NCI-H2196 treated with DMSO at 0.1 percent for 48 hours (cell line): ENCODE measurements around the gene LMF1.

ENCODE experiments used
- DNase-seq: peaks from one replicate; lab custom pipeline; 2025; ENCODE audit not compliant: unreplicated experiment; lab: John Stamatoyannopoulos, UW

The LMF1 gene

DNA sequence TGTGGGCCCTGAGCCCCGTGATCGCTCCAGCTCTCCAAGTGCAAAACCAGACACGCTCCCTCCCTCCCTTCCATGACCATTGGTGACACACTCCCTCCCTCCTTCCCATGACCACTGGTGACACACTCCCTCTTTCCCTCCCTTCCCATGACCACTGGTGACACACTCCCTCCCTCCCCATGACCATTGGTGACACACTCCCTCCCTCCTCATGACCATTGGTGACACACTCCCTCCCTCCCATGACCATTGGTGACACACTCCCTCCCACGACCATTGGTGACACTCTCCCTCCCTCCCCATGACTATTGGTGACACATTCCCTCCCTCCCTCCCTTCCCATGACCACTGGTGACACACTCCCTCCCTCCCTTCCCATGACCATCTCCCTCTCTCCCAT lies 56.3 kb downstream of the LMF1 start:
- no peak for DNase-seq

DNA sequence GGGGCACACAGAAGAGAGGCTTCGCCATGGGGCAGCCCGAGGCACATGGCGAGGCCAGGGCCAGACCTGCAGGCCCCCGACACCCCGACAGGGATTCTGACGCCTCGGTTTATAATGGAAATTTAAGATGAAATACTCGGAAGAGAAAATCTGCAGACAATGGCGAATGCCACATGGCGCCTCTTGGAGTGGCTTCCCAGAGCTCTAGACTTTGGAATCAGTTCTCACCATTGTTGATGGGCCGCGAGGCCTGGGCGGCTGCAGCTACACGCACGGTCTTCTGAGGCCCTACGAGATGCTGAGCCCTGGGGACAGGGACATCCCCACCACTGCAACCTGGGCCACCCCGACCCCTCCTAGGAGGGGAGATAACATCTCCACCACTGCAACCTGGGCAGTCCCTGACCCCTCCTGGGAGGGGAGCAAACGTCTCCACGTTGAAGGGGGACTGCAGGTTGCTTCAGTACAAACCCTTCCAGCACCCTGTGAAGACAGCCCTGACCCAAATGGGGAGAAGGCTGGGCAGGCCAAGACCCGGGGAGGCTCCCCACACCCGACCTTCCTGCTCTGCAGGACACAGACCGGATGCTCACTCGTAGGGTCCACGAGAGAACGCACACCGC lies 56.9 kb downstream of the LMF1 start:
- DNase-seq = no peak

DNA sequence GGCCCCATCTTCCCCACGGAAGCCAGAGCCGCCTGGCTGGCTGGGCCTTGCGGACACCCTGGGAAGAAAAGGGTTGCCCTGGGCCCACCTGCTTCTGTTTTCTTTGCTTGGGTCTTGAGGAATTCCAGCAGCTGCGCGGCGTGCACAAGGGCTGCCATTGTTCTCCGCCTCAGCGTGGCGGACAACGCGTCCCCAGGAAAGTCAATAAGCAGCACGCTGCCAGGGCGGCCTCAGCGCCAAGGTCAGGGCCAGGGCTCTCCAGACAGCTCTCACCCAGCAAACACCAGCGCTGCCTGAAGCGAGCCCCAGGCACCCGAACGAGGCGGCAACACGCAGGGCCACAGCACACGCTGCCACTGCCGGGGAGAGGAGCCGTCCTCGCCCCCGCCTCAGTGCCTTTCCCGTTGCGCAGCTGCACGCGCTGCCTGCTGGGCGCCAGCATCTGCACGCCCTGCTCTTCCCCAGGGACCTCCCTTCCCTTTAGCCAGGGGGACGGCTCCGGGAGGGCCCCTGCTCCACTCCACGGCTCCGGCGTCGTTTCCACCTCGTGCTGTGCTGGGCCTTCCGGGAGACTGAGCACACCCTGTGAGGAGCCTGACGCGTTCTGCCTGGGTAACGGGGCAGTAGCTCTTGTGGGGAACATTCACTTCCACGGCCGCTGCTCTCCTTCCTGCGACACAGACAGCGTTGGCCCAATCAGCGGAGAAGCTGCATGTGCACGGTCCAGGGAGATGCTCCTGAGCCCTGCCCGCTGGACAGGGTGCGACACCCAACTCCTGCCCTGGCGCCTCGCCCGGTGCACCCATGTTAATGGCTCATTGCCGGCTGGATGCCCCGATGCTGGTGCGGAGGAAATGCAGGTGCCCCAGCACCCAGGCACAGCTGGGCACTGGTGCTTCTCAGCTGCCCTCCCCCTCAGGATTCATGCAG lies 57.8 kb downstream of the LMF1 start:
- no peak for DNase-seq

DNA sequence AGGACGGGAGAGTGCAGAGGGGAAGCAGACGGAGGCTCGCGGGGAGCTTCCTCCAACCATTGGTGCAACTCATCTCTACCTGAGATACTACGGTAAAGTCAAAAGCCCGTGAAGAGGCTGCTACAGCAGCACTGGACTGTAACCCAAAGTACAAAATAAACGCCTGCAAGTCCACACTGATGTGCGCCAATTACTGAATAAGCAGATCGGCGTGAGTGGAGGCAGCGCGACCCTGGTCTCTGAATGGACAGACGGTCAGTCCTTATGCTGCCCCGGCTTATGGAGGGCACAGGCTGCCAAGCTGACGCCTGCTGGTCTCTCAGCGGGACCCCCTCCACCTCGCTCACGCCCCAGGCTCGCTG lies 58.5 kb downstream of the LMF1 start:
- no peak for DNase-seq

GRCh38 chr16:911604-912321 lies 59.0 kb downstream of the LMF1 start:
- DNase-seq = no peak

GRCh38 chr16:911101-911500 lies 59.7 kb downstream of the LMF1 start:
- no peak for DNase-seq

GRCh38 chr16:910181-910580 lies 60.6 kb downstream of the LMF1 start:
- DNase-seq = no peak

DNA sequence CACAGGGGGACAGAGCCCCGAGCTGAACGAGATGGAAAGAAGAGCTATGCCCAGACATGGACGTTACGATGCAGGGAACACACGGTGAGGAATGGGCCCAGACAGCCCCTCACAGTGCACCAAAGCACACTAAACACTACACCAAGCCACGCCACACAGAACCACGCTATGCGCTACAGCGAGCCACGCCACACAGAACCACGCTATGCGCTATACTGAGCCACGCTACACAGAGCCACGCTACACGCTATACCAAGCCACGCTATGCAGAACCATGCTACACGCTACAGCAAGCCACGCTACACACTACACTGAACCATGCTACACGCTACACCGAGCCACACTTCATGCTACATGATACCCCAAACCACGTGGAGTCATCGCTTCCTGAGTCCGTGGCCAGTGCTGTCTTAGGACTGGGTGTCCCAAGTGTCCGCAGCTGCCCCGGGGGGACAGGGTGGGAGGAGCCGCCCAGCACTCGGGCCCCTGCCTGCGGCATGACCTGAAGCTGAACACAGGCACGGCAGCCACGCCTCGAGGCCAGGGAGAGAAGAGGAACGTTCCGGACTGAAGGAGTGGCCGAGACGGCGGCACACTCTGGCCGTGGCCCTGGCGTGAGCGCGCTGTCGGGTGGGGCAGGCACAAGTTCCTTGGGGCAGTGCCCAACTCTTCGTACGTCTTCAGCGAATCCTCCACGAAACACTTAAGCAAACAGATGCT lies 61.3 kb downstream of the LMF1 start:
- no peak for DNase-seq

- no peak for DNase-seq
These were observed 62.1 kb downstream of the LMF1 start for GRCh38 chr16:908526-909155.

DNA sequence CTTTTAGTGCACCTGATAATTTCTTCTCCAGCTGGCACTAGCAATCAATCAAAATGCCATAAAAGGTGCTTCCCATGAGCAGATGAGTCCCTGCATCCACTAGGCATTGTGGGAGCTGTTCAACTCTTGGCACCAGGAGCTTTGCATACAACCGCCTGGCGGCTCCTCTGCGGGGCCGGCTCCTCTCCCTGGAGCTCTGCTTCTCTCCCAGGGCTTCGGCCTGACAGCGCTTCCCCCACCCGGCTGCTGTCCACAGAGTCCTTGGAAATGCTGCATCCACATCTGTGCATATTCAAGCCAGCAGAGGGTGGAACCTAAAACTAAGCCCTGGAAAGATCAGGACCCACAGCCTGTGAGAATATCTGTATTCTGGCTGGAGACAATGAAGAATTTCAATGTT lies 62.9 kb downstream of the LMF1 start:
- no peak for DNase-seq

DNA sequence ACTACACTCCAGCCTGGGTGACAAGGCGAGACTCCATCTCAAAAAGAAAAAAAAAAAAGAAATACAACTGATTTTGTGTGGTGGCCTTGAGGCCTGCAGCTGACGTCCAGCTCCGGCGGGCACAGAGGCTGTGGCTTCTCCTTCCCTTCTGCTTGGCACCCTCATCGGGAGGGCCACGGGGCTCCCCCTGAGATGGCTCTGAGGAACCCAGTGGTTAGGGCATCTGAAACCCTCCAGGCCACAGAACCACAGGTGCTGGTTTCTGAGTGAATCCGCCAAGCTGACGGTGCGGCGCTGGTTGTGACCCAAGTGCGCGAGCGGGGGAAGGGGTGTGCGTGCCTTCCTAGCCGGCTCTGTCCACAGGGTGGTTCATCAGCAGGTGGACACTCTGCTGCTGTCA lies 63.4 kb downstream of the LMF1 start:
- no peak for DNase-seq

DNA sequence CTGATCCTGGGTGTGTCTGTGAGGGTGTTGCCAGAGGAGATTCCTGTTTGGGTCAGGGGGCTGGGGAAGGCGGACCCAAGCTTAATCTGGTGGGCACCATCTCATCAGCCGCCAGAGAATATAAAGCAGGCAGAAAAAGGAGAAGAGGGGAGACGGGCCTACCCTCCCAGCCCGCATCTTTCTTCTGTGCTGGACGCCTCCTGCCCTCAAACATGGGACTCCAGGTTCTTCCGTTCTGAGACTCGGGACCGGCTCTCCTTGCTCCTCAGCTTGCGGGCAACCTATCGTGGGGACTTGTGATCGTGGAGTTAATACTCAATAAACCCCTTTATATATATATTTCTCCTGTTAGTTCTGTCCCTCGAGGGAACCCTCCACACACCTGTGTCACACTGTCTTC lies 64.5 kb downstream of the LMF1 start:
- no peak for DNase-seq

DNA sequence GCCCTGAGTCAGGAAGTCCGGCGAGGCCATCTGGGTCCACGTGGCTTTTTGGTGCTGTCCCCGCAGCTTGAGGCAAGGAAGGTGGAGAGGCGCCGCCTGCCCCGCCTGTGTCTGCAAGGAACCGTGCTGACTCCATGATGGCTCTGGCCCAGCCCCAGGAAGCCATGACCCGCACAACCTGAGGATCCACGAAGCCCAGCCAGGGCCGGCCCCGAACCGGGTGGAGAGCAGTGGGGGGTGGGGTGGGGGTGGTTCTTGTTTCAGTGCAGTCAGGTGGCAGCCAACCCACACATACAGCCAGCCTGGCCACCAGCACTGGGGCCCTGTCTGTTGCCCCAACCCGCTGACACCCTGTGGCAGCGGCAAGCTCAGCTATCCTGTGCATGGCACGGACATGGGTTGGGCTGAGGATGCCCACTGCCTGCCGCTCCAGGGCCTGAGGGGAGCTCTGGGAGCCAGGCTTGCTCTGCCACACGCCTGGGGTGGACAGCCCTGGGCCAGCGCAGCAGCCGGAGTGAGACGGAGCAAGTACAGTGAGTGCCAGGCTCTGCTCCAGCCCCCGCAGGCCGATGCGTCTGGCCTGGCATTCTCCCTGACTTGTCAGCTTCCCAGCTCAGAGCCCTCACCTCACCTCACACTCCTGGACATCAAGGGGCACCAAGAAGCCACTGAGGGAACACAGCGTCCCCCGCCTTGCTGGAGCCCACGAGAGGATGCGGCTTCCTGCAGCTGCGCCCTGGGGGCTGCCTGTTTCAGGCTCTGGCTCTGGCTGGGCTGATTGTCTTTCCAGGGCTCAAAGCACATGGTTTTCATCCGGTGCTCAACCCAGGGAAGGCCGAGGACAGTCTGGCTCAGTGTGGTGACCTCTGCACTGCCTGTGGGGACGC lies 68.8 kb downstream of the LMF1 start:
- no peak for DNase-seq

GRCh38 chr16:901149-901548 lies 69.6 kb downstream of the LMF1 start:
- DNase-seq = no peak

DNA sequence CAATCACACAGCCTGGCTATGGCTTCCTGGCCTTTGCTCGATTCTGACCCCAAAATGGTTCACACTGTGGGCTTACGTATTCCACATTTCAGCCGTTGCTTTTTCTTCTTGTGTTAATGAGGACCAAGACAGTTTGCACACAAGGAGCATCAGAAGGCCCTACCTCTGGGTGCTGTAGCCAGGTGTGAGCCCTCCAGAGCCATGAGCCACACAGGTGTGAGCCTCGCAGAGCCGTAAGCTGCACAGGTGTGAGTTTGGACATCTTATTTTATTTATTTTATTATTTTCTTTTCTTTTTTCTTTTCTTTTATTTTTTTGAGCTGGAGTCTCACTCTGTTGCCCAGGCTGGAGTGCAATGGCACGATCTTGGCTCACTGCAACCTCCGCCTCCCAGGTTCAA lies 70.6 kb downstream of the LMF1 start:
- no peak for DNase-seq

GRCh38 chr16:899683-900060 lies 71.1 kb downstream of the LMF1 start:
- no peak for DNase-seq

GRCh38 chr16:898761-899682 lies 71.8 kb downstream of the LMF1 start:
- no peak for DNase-seq

DNA sequence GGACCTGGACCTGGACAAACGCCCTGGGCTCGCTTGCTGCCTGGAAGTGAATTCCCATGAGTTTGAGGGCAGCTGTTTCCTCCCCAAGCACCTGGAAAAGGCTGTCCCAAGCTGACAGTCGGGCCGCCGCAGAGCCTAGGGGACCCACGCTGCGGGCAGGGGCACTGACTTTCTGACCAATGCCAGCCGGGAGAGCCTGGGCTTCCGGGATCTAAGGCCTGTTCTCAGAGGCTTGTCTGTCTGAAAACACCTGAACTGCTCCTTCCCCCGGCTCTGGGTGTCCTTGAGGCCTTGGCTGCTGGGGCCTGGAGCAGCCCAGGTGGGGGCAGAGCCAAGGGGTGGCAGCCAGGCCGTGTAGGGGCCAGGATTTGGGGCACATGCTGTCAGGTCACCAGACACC lies 72.6 kb downstream of the LMF1 start:
- DNase-seq = no peak

DNA sequence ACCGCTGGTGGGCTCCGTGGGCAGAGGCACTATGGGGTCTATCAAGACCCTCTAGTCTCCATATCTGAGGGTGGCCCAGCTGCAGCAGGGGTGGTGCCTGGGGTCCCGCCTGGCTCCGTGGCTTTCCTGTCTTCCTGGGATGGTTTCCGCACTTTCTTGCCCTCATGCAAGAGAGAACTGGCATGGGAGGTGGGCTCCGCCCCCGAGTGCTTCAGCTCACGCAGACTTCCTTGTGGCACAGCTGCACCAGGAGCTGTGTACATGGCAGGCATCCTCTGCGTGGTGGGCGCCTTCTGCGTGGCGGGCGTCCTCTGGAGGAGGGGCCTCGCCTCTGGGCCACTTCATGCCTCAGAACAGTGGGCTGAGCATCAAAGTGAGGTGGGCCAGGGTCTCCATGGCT lies 73.1 kb downstream of the LMF1 start:
- no peak for DNase-seq
